Vagina (tissue), 2 donors: ENCODE data around the gene CLDN7. TPM values are rescaled to one million over a fixed set of nuclear protein-coding genes. Genes with fewer than 3 reads are reported as not detected.

ENCODE experiments used
- DNase-seq, 2 donors: peaks; one replicate each; pipeline ENCODE4 v3.0.0-alpha.2; 2017; ENCODE audit errors: extremely low spot score in 2 of 2
- H3K27ac ChIP-seq: fragments of 200-600 bp; sonication (generic); one replicate; pipeline ENCODE4 v1.5.1; 2019
- H3K27me3 ChIP-seq: fragments of 200-600 bp; sonication (generic); one replicate; pipeline ENCODE4 v1.5.1; 2019
- H3K36me3 ChIP-seq, 2 donors: fragments of 200-600 bp; sonication (generic); one replicate each; pipeline ENCODE4 v1.5.1; 2017 to 2019
- H3K4me1 ChIP-seq: fragments of 200-600 bp; sonication (generic); one replicate; pipeline ENCODE4 v1.5.1; 2019
- H3K4me3 ChIP-seq, 2 donors: fragments of 200-600 bp; sonication (generic); 1 replicate in 1 of 2; 2 replicates in 1 of 2; pipeline ENCODE4 v1.5.1; 2016 to 2019
- H3K9me3 ChIP-seq: fragments of 200-600 bp; sonication (generic); one replicate; pipeline ENCODE4 v1.5.1; 2019
- CTCF ChIP-seq, 3 experiments: fragments of 450-650 bp in 2 of 3; fragments of 200-600 bp in 1 of 3; sonication (generic) in 1 of 3; IDR thresholded peaks; one replicate each; pipeline ENCODE4 v1.5.1; 2017 to 2019; ENCODE audit warnings: antibody characterized with exemption in 3 of 3, mild to moderate bottlenecking in 2 of 3, moderate library complexity in 2 of 3
- POLR2A ChIP-seq, 2 donors: fragments of 450-650 bp; IDR thresholded peaks; one replicate each; pipeline ENCODE4 v1.6.1; 2017; ENCODE audit warnings: antibody characterized with exemption in 2 of 2, mild to moderate bottlenecking in 2 of 2, moderate library complexity in 2 of 2
- POLR2AphosphoS5 ChIP-seq, 2 donors: sonication (generic); formaldehyde crosslinking; IDR thresholded peaks; one replicate each; pipeline ENCODE4 v1.9.0; 2017; ENCODE audit warnings: antibody characterized with exemption in 2 of 2, mild to moderate bottlenecking in 2 of 2, low read depth in 1 of 2; ENCODE audit not compliant: insufficient read depth in 1 of 2
- intact Hi-C: fragments of 100-400 bp; cut with DNase I; formaldehyde crosslinking; loops from one replicate; pipeline ENCODE4 v1.15.1; 2023
- total RNA-seq: library from RNA; depleted of rRNA; stranded (reverse); fragments of >200 nt; gene quantifications from one replicate; pipeline ENCODE4 v1.2.3, GENCODE V29; 2016

CLDN7 gene
- total RNA-seq, 1 donor from 2014 or later: 75.9 TPM

- Histone ChIP-seq H3K4me3 (peak overlapping the region; percentile 69 to 100), H3K4me1 (peaks cover 60% of the 10 kb centered on the region), H3K36me3 (peaks cover 0 to 26% of the 10 kb centered on the region in 2 donors), H3K27me3 (no peaks in the 10 kb centered on the region), H3K27ac (peak overlapping the region; percentile 99), H3K9me3 (no peaks in the 10 kb centered on the region)
- DNase-seq: no peak
- TF ChIP-seq POLR2AphosphoS5 (IDR thresholded peaks at IDR 0.05; ENCODE audit: insufficient read depth in 1 of 2, low read depth in 1 of 2) (no peak), POLR2A (IDR thresholded peaks at IDR 0.05) (no peak), CTCF (IDR thresholded peaks at IDR 0.05) (no peak)
- intact Hi-C loops: no loop called here
These were observed 25.0 kb downstream of the CLDN7 start for GRCh38 chr17:7237266-7237760.

- H3K4me1 ChIP-seq: peaks cover 65% of the 10 kb centered on the region
- DNase-seq: no peak
- TF ChIP-seq POLR2A (IDR thresholded peaks at IDR 0.05): no peak
- no peak for TF ChIP-seq CTCF (IDR thresholded peaks at IDR 0.05)
- TF ChIP-seq POLR2AphosphoS5 (IDR thresholded peaks at IDR 0.05; ENCODE audit: insufficient read depth in 1 of 2, low read depth in 1 of 2): no peak
- H3K4me3 ChIP-seq: no peak overlapping the region
- H3K27ac ChIP-seq: peak overlapping the region; percentile 99
- H3K27me3 ChIP-seq: no peaks in the 10 kb centered on the region
- no peaks in the 10 kb centered on the region for H3K9me3 ChIP-seq
- intact Hi-C loops: no loop called here
- peaks cover 0 to 26% of the 10 kb centered on the region in 2 donors for H3K36me3 ChIP-seq
These were observed 25.5 kb downstream of the CLDN7 start for GRCh38 chr17:7236808-7237207.

GRCh38 chr17:7235693-7236665 lies 26.3 kb downstream of the CLDN7 start:
- Histone ChIP-seq H3K4me1 (peaks cover 65% of the 10 kb centered on the region), H3K27ac (peak overlapping the region; percentile 99), H3K4me3 (no peak overlapping the region), H3K36me3 (peaks cover 0 to 25% of the 10 kb centered on the region in 2 donors), H3K27me3 (no peaks in the 10 kb centered on the region), H3K9me3 (no peaks in the 10 kb centered on the region)
- TF ChIP-seq POLR2AphosphoS5 (IDR thresholded peaks at IDR 0.05; ENCODE audit: insufficient read depth in 1 of 2, low read depth in 1 of 2): no peak
- no peak for TF ChIP-seq POLR2A (IDR thresholded peaks at IDR 0.05)
- no peak for TF ChIP-seq CTCF (IDR thresholded peaks at IDR 0.05)
- intact Hi-C loops: no loop called here
- no peak for DNase-seq

- DNase-seq: no peak
- Histone ChIP-seq H3K36me3 (peaks cover 0 to 25% of the 10 kb centered on the region in 2 donors), H3K27me3 (no peaks in the 10 kb centered on the region), H3K4me3 (peak within 1 kb of the TSS; percentile 91 to 95), H3K9me3 (no peaks in the 10 kb centered on the region), H3K4me1 (peaks cover 60% of the 10 kb centered on the region), H3K27ac (peak within 1 kb of the TSS; percentile 93)
- TF ChIP-seq POLR2A (IDR thresholded peaks at IDR 0.05): peak in 1 of 2 donors; percentile 86
- peak in 1 of 3 experiments; percentile 6 for TF ChIP-seq CTCF (IDR thresholded peaks at IDR 0.05)
- peak; percentile 88 to 94 for TF ChIP-seq POLR2AphosphoS5 (IDR thresholded peaks at IDR 0.05; ENCODE audit: insufficient read depth in 1 of 2, low read depth in 1 of 2)
- intact Hi-C loops: no loop called here
These were observed 28.0 kb downstream of the CLDN7 start, which contains the start of gene DVL2 for GRCh38 chr17:7234083-7234951. TSS of gene DVL2 (minus strand) at chr17:7234517. CDS start at chr17:7234262, 255 bp downstream.
